Measurements from ENCODE around the gene C22orf39. TPM values are rescaled to one million over a fixed set of nuclear protein-coding genes. Genes with fewer than 3 reads are reported as not detected.

The C22orf39 gene
- total and polyA plus RNA-seq, 10 of the 15 experiments (the other 5 are each of a cell fraction or from before 2014, with no cell fraction given), result 6.7 to 47.0 (median 26.5) TPM

DNA sequence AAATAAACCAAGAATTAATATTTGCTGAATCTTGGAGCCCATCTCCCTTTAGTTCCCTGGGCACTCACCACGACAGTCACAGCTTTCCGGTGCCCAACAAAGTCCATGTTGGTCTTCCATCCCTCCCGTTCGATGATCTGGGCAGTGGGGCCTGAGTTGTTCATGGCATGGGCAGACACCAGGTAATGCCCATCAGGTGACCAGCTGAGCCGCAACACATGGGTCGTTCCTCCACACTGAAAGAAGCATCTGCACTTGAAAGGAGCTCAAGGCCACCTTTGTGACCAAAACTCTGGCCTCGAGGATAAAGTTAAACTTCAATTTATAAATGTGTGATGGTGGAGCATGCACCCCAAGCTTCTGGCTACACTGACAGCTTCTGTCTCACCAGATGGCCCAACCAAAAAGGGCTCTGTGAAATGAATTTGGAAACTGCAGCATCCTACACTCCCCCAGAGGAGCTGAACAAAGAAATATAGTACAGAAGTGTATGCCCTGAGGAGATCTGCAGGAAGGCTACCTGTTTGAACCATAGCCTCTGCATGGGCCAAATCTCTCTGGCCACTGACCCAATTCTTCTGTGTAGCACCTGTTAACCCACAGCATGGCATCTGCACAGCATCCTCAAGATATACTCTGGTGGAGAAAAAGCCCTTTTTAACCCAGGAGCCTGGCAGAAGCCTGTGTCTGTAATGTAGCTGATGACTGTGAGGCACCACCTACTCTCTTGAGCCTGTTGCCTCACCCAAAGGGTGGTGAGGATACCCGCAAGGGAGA lies 53.0 kb downstream of the C22orf39 start:
- no peak for TF ChIP-seq MAX (IDR thresholded peaks at IDR 0.05; ENCODE audit: low read depth, low read length)
- TF ChIP-seq, protein P1, sequence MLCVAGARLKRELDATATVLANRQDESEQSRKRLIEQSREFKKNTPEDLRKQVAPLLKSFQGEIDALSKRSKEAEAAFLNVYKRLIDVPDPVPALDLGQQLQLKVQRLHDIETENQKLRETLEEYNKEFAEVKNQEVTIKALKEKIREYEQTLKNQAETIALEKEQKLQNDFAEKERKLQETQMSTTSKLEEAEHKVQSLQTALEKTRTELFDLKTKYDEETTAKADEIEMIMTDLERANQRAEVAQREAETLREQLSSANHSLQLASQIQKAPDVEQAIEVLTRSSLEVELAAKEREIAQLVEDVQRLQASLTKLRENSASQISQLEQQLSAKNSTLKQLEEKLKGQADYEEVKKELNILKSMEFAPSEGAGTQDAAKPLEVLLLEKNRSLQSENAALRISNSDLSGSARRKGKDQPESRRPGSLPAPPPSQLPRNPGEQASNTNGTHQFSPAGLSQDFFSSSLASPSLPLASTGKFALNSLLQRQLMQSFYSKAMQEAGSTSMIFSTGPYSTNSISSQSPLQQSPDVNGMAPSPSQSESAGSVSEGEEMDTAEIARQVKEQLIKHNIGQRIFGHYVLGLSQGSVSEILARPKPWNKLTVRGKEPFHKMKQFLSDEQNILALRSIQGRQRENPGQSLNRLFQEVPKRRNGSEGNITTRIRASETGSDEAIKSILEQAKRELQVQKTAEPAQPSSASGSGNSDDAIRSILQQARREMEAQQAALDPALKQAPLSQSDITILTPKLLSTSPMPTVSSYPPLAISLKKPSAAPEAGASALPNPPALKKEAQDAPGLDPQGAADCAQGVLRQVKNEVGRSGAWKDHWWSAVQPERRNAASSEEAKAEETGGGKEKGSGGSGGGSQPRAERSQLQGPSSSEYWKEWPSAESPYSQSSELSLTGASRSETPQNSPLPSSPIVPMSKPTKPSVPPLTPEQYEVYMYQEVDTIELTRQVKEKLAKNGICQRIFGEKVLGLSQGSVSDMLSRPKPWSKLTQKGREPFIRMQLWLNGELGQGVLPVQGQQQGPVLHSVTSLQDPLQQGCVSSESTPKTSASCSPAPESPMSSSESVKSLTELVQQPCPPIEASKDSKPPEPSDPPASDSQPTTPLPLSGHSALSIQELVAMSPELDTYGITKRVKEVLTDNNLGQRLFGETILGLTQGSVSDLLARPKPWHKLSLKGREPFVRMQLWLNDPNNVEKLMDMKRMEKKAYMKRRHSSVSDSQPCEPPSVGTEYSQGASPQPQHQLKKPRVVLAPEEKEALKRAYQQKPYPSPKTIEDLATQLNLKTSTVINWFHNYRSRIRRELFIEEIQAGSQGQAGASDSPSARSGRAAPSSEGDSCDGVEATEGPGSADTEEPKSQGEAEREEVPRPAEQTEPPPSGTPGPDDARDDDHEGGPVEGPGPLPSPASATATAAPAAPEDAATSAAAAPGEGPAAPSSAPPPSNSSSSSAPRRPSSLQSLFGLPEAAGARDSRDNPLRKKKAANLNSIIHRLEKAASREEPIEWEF (IDR thresholded peaks at IDR 0.05; ENCODE audit: insufficient replicate concordance, low read depth, low read length), result no peak
- TF ChIP-seq FOS (IDR thresholded peaks at IDR 0.05; ENCODE audit: borderline replicate concordance, extremely low read depth, insufficient read length), result no peak
- no peak for TF ChIP-seq NKRF (conservative IDR thresholded peaks at IDR 0.05)
- no peak for TF ChIP-seq KDM1A (IDR thresholded peaks at IDR 0.05; ENCODE audit: borderline replicate concordance)
- TF ChIP-seq RAD51 (IDR thresholded peaks at IDR 0.05), result no peak
- ChIA-PET RAD21 (ENCODE audit: unreplicated experiment) (interaction anchor here (0.8 kb wide), 1 partner anchor 317 kb away, joined by 3 read pairs; no protein-coding TSS in a partner anchor), CTCF (interaction anchor here (1.0 to 1.6 kb wide), 5 partner anchors 11 to 96 kb away, joined by 3 to 4 read pairs (median 3); no protein-coding TSS in a partner anchor), POLR2A (no interaction called here), SMC1A (ENCODE audit: uncharacterized antibody, unreplicated experiment) (interaction anchor here (0.9 to 1.3 kb wide), 3 partner anchors 15 to 33 kb away, joined by 3 read pairs; no protein-coding TSS in a partner anchor)
- FAIRE-seq, result no peak
- intact Hi-C loops (cut with micrococcal nuclease; ENCODE audit: unreplicated experiment), result no loop called here
- H3K27me3 ChIP-seq (replicated peaks in 1 of 2; ENCODE audit: control insufficient read depth in 2 of 2, insufficient read depth in 2 of 2, low read length in 1 of 2), result no peaks in the 10 kb centered on the region
- no peak overlapping the region for H3K4me2 ChIP-seq (ENCODE audit: control insufficient read depth, insufficient read depth)
- BruUV-seq (replicated peaks), result no TSS peak
- peaks cover 16 to 29% of the 10 kb centered on the region in 2 experiments; a peak in 3 of 4 replicates for H3K36me3 ChIP-seq (ENCODE audit: control insufficient read depth in 2 of 2, insufficient read depth in 2 of 2, low read length in 1 of 2)
- H3K79me2 ChIP-seq (ENCODE audit: control insufficient read depth, insufficient read depth, low read length), result no peaks in the 10 kb centered on the region
- ATAC-seq, result no peak
- H3K4me1 ChIP-seq (ENCODE audit: control insufficient read depth, insufficient read depth, low read length), result no peaks in the 10 kb centered on the region
- no peak overlapping the region for H3K9ac ChIP-seq (ENCODE audit: control insufficient read depth, insufficient read depth, low read length)
- no peak overlapping the region for H3K27ac ChIP-seq (ENCODE audit: control insufficient read depth, insufficient read depth)
- DNase-seq (ENCODE audit: low read depth, low spot score), result no peak
- H3K9me3 ChIP-seq (replicated peaks; ENCODE audit: control insufficient read depth, insufficient read depth, low read length), result no peaks in the 10 kb centered on the region
- no peak overlapping the region for H2AFZ ChIP-seq (ENCODE audit: control insufficient read depth, low read depth, low read length)
- no peaks in the 10 kb centered on the region for H4K20me1 ChIP-seq (ENCODE audit: control insufficient read depth, insufficient read depth)
- 97% methylated on average over 8 of the region's 8 CpGs for whole genome bisulfite sequencing (ENCODE audit: insufficient coverage, insufficient replicate concordance, low lambda C conversion rate, missing lambda C conversion rate)
- no peak overlapping the region for H3K4me3 ChIP-seq
- in situ Hi-C loops (cut with MboI), result no loop called here
